Upper lobe of left lung (tissue), 6 donors: Measurements from ENCODE around the gene PKDCC. TPM values are rescaled to one million over a fixed set of nuclear protein-coding genes. Genes with fewer than 3 reads are reported as not detected.

Experiments
- ATAC-seq, 2 donors: fragments of 200-7000 bp; cut with Tn5 transposase; one replicate each; pipeline ENCODE4 v1.9.1; 2022; ENCODE audit warnings: mild to moderate bottlenecking in 2 of 2, moderate library complexity in 2 of 2; ENCODE audit not compliant: low FRiP score in 2 of 2
- DNase-seq, 2 donors: peaks; one replicate each; pipeline ENCODE4 v3.0.0-alpha.2; 2019 to 2020
- H3K27ac ChIP-seq, 4 donors: fragments of 200-600 bp; sonication (generic); one replicate each; pipeline ENCODE4 v1.5.1; 2016 to 2019
- H3K27me3 ChIP-seq, 4 donors: fragments of 200-600 bp; sonication (generic); one replicate each; pipeline ENCODE4 v1.5.1; 2017 to 2019
- H3K36me3 ChIP-seq, 4 donors: fragments of 200-600 bp; sonication (generic); one replicate each; pipeline ENCODE4 v1.5.1; 2016 to 2019
- H3K4me1 ChIP-seq, 4 donors: fragments of 200-600 bp; sonication (generic); one replicate each; pipeline ENCODE4 v1.5.1; 2018 to 2019
- H3K4me3 ChIP-seq, 4 donors: fragments of 200-600 bp; sonication (generic); one replicate each; pipeline ENCODE4 v1.5.1; 2017 to 2019; ENCODE audit warnings: mild to moderate bottlenecking in 2 of 4, moderate library complexity in 1 of 4
- H3K9me3 ChIP-seq, 4 donors: fragments of 200-600 bp; sonication (generic); one replicate each; pipeline ENCODE4 v1.5.1; 2018 to 2019
- EP300 ChIP-seq, 4 donors: sonication (generic); formaldehyde crosslinking; IDR thresholded peaks; one replicate each; pipeline ENCODE4 v1.5.1; 2017; ENCODE audit warnings: antibody characterized with exemption in 4 of 4, control low read depth in 2 of 4
- POLR2A ChIP-seq, 4 donors: fragments of 450-650 bp; IDR thresholded peaks; one replicate each; pipeline ENCODE4 v1.5.1; 2016 to 2017; ENCODE audit warnings: antibody characterized with exemption in 4 of 4, mild to moderate bottlenecking in 2 of 4
- POLR2AphosphoS5 ChIP-seq, 2 donors: sonication (generic); formaldehyde crosslinking; IDR thresholded peaks; one replicate each; pipeline ENCODE4 v1.5.1; 2017; ENCODE audit warnings: antibody characterized with exemption in 2 of 2
- WGBS, 2 donors: methylation state at CpG; one replicate each; pipeline ENCODE4 v1.1.5; 2017 to 2018; 5-methylcytosine and 5-hydroxymethylcytosine counted together
- total RNA-seq, 6 donors: library from RNA; depleted of rRNA in 4 of 6; stranded (reverse); fragments of >200 nt in 4 of 6; gene quantifications; one replicate each; pipeline versions ENCODE4 v1.1.0 to v1.2.1, GENCODE V29; 2016 to 2021
- TF ChIP-seq, protein P1 (sequence below), 6 experiments: fragments of 450-650 bp in 4 of 6; fragments of 200-600 bp in 2 of 6; sonication (generic) in 2 of 6; IDR thresholded peaks; one replicate each; pipeline ENCODE4 v1.5.1; 2016 to 2019; ENCODE audit warnings: antibody characterized with exemption in 6 of 6
- donor health status: DM: no; HTN: no; CAD: no; lungs with moderate emphysema.
- donor health status: DM: no; HTN: yes; CAD: no; lungs with severe emphysema.

PKDCC gene
- total RNA-seq, 6 donors from 2014 or later: 65.0 to 156 (median 95.9) TPM

DNA sequence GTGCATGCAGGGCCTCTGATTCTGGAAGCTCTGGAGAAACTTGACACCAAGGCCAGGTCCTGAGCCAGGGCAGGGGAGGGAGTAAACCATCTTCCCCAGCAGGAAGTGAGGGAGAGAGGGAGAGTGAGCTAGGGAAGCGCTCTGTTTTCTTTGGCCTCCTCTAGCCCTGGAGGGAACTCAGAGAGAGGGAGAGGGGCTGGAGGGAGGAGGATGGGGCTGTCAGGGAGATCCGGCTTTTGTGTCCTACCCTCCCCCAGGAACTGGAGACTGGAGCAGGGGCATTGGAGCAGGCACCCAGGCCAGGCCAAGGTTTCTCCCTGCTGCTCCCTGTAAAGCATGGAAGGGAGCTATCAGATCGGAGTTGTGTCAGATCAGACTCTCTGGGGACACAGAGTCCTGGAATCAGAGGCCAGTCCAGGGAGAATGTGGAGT, 22.7 kb upstream of the PKDCC start:
- Histone ChIP-seq H3K27me3 (no peaks in the 10 kb centered on the region), H3K27ac (no peak overlapping the region), H3K36me3 (no peaks in the 10 kb centered on the region), H3K9me3 (no peaks in the 10 kb centered on the region), H3K4me3 (no peak overlapping the region), H3K4me1 (peaks cover 0 to 3% (median 0%) of the 10 kb centered on the region in 4 donors)
- ATAC-seq (peak in 1 of 2 donors; percentile 55), DNase-seq (no peak)
- TF ChIP-seq EP300 (IDR thresholded peaks at IDR 0.05) (no peak), POLR2AphosphoS5 (IDR thresholded peaks at IDR 0.05) (no peak), POLR2A (IDR thresholded peaks at IDR 0.05) (no peak)
- TF ChIP-seq, protein P1, sequence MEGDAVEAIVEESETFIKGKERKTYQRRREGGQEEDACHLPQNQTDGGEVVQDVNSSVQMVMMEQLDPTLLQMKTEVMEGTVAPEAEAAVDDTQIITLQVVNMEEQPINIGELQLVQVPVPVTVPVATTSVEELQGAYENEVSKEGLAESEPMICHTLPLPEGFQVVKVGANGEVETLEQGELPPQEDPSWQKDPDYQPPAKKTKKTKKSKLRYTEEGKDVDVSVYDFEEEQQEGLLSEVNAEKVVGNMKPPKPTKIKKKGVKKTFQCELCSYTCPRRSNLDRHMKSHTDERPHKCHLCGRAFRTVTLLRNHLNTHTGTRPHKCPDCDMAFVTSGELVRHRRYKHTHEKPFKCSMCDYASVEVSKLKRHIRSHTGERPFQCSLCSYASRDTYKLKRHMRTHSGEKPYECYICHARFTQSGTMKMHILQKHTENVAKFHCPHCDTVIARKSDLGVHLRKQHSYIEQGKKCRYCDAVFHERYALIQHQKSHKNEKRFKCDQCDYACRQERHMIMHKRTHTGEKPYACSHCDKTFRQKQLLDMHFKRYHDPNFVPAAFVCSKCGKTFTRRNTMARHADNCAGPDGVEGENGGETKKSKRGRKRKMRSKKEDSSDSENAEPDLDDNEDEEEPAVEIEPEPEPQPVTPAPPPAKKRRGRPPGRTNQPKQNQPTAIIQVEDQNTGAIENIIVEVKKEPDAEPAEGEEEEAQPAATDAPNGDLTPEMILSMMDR (IDR thresholded peaks at IDR 0.05): no peak
- 50 to 81% methylated on average over 3 of the region's 3 CpGs for whole genome bisulfite sequencing, 2 donors

DNA sequence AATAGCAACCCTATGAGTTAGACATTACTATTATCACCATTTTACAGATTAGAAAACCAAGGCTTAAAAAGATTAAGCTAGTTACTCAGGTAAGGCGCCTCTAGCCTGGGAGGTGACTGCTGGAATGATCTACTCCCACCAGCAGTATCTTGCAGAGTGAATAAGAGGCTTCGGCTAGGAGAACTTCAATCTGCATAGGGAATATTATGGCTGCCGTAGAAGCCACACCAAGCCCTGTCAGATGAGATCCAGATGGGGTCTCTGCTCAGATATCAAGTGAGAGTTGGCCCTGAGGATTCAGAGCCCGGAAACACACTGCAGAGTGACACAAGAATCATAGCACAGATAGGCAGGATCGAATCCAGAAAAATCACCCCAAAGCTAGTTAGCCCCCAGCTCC, 21.5 kb upstream of the PKDCC start:
- peaks cover 0 to 3% (median 0%) of the 10 kb centered on the region in 4 donors for H3K4me1 ChIP-seq
- TF ChIP-seq, protein P1 (IDR thresholded peaks at IDR 0.05): no peak
- TF ChIP-seq EP300 (IDR thresholded peaks at IDR 0.05) (no peak), POLR2AphosphoS5 (IDR thresholded peaks at IDR 0.05) (no peak), POLR2A (IDR thresholded peaks at IDR 0.05) (no peak)
- no peaks in the 10 kb centered on the region for H3K36me3 ChIP-seq
- WGBS, 2 donors: 85 to 86% methylated on average over 5 of the region's 5 CpGs
- H3K9me3 ChIP-seq: no peaks in the 10 kb centered on the region
- no peak overlapping the region for H3K4me3 ChIP-seq
- H3K27ac ChIP-seq: no peak overlapping the region
- DNase-seq: no peak
- no peaks in the 10 kb centered on the region for H3K27me3 ChIP-seq
- no peak for ATAC-seq

DNA sequence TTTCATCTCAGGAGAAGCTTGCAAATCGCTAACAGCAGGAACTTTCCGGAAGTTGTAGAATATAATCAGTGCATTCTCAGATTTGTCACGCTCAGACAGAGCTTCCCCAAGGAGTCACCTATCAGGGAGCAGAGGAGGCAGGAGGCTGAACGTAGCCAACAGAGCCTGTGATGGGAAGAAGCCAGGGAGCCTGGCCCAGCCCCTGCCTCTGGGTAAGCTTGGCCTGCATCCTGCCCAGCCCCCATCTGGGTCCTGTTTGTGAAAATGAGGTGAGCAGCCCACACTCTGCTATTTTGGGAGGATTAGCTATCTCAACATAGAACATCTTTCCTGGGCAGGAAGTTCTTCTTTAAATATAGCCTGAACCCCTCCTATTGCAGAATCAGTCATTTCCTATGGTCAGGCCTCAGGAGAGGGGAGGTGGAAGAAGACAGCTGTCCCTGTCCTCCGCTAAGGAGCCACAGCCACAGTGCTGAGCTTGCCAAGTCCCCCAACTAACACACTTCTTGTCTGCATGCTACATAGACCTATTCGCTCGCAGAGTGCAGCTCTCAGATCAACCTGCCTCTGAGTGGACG, 19.2 kb upstream of the PKDCC start:
- peak overlapping the region in 1 of 4 donors; percentile 30 for H3K27ac ChIP-seq
- no peak for DNase-seq

DNA sequence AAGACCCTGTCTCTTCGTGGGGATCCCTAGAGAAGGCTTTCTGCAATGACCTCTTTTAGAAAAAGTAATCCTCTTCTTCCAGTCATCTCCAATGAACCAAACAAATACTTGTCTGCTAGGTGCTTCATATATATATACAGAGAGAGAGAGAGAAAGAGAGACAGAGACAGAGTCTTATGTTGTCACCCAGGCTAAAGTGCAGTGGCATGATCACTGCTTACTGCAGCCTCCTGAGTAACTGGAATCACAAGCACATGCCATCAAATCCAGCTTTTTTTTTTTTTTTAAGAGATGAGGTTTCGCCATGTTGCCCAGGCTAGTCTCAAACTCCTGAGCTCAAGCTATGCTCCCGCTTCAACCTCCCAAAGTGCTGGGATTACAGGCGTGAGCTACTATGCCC, 18.6 kb upstream of the PKDCC start:
- H3K4me1 ChIP-seq: peaks cover 0 to 3% (median 0%) of the 10 kb centered on the region in 4 donors
- H3K27me3 ChIP-seq: no peaks in the 10 kb centered on the region
- ATAC-seq: no peak
- 85 to 87% methylated on average over 4 of the region's 4 CpGs for WGBS, 2 donors
- no peak for DNase-seq
- no peak for TF ChIP-seq EP300 (IDR thresholded peaks at IDR 0.05)
- TF ChIP-seq, protein P1 (IDR thresholded peaks at IDR 0.05): no peak
- no peak for TF ChIP-seq POLR2A (IDR thresholded peaks at IDR 0.05)
- TF ChIP-seq POLR2AphosphoS5 (IDR thresholded peaks at IDR 0.05): no peak
- H3K36me3 ChIP-seq: no peaks in the 10 kb centered on the region
- H3K27ac ChIP-seq: peak overlapping the region in 2 of 4 donors; percentile 24 to 30
- no peaks in the 10 kb centered on the region for H3K9me3 ChIP-seq
- no peak overlapping the region for H3K4me3 ChIP-seq

More for the DNA sequence above, 19.2 kb upstream of the PKDCC start:
- Histone ChIP-seq H3K4me3 (no peak overlapping the region), H3K36me3 (no peaks in the 10 kb centered on the region), H3K4me1 (peaks cover 0 to 3% (median 0%) of the 10 kb centered on the region in 4 donors), H3K27me3 (no peaks in the 10 kb centered on the region), H3K9me3 (no peaks in the 10 kb centered on the region)
- no peak for TF ChIP-seq EP300 (IDR thresholded peaks at IDR 0.05)
- TF ChIP-seq, protein P1 (IDR thresholded peaks at IDR 0.05): no peak
- no peak for TF ChIP-seq POLR2AphosphoS5 (IDR thresholded peaks at IDR 0.05)
- no peak for TF ChIP-seq POLR2A (IDR thresholded peaks at IDR 0.05)
- ATAC-seq: no peak
- 60 to 76% methylated on average over 4 to 8 of the region's 8 CpGs for WGBS, 2 donors
